GM10266 (cell line): ENCODE measurements around the gene GPC5.

Source experiments
- DNase-seq: peaks from one replicate; pipeline ENCODE4 v3.0.0; 2012; ENCODE audit errors: extremely low spot score
- TF ChIP-seq, protein P1 (sequence below): IDR thresholded peaks from 2 replicates; pipeline ENCODE4 v1.5.1; 2012; ENCODE audit warnings: mild to moderate bottlenecking, low read depth; ENCODE audit not compliant: control insufficient read depth, insufficient read depth; ENCODE audit errors: missing control alignments

Gene GPC5

DNA sequence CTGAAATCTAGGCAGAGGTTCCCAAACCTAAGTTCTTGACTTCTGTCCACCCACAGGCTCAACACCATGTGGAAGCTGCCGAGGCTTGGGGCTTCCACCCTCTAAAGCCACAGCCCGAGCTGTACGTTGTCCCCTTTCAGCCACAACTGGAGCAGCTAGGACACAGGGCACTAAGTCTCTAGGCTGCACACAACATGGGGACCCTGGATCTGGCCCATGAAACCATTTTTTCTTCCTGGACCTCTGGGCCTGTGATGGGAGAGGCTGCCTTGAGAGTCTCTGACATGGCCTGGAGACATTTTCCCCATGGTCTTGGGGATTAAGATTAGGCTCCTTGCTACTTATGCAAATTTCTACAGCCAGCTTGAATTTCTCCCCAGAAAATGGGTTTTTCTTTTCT is 118.4 kb downstream of the GPC5 start:
- TF ChIP-seq, protein P1, sequence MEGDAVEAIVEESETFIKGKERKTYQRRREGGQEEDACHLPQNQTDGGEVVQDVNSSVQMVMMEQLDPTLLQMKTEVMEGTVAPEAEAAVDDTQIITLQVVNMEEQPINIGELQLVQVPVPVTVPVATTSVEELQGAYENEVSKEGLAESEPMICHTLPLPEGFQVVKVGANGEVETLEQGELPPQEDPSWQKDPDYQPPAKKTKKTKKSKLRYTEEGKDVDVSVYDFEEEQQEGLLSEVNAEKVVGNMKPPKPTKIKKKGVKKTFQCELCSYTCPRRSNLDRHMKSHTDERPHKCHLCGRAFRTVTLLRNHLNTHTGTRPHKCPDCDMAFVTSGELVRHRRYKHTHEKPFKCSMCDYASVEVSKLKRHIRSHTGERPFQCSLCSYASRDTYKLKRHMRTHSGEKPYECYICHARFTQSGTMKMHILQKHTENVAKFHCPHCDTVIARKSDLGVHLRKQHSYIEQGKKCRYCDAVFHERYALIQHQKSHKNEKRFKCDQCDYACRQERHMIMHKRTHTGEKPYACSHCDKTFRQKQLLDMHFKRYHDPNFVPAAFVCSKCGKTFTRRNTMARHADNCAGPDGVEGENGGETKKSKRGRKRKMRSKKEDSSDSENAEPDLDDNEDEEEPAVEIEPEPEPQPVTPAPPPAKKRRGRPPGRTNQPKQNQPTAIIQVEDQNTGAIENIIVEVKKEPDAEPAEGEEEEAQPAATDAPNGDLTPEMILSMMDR, result no peak
- DNase-seq, result no peak

DNA sequence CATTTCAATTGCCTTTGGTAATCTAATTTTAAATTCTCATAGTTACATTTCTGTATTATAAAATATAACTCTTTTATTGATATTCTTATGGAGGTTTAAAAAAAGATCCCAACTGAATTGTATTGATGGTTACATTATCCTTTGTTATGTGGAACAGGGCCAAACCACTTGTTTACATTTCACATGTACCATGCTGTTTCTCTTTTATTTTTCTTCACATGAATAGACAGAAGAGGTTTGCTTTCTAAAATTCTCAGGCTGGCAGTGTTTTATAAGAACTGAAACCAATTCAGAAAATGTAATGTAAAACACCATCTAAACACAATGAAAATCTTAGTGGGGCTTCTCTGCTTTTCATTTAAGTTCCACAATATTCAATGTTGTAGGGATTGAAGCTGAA is 122.5 kb downstream of the GPC5 start:
- DNase-seq, result no peak
- TF ChIP-seq, protein P1, result no peak

DNA sequence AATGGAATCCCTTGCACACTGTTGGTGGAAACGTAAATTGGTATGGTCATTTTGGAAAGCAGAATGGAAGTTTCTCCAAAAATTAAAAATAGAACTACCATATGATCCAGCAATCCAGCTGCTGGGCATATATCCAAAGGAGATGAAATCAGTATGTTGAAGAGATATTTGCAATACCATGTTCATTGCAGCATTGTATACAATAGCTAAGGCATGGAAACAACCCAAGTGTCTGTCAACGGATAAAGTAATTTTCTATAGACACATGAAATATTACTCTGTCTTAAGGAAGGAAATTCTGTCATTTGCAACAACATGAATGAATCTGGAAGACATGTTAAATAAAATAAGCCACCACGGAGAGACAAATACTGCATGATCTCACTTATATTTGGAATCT is 124.7 kb downstream of the GPC5 start:
- TF ChIP-seq, protein P1, result no peak
- no peak for DNase-seq

DNA sequence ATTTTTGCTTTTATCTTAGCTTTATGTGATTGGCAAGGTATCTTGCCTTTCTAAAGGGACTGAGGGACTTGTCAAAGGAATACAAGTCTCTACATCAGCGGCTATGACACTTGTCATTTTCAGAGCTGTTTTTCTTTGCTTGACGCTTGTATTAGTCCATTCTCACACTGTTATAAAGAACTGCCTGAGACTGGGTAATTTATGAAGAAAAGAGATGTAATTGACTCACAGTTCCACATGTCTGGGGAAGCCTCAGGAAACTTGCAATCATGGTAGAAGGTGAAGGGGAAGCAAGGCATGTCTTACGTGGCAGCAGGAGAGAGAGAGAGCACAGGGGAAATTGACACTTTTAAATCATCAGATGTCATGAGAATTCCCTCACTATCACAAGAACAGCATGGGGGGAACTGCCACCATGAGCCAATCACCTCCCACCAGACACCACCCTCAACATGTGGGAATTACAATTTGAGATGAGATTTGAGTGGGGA is 128.2 kb downstream of the GPC5 start:
- TF ChIP-seq, protein P1, result no peak
- DNase-seq, result no peak

DNA sequence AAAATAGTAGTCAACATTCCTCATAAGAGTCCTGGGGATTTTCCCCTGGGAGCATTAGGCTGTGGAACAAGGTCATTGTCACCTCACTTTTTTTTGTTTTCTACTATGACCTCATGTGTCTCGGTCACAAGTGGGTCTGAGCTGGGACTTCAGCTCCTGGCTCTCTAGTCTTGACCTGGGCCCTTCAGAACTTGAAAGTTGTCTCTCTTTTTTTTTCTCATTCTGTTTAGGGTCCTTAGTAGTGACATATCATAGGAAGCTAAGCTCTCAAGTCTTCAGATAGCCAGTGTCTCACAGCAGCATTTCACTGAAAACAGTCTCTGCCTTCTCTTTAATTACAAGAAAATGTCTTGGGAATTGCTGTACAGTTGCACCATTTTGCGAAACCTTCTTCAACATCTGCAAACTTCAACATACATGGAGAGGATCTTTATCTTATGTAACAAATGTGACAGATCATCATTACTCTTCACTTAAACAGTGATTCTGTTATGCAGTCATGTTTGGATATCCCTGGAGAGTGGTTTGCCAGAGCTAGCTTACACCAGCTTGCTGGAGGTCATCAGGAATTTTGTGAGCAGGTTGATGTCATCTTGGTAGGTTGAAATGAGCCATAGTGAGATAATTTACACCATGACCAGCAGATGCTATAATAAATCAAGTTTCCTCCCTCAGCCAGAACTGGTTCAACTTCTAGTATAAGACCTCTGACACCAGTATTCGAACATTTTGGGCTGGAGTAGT is 131.5 kb downstream of the GPC5 start:
- TF ChIP-seq, protein P1, result no peak
- no peak for DNase-seq

DNA sequence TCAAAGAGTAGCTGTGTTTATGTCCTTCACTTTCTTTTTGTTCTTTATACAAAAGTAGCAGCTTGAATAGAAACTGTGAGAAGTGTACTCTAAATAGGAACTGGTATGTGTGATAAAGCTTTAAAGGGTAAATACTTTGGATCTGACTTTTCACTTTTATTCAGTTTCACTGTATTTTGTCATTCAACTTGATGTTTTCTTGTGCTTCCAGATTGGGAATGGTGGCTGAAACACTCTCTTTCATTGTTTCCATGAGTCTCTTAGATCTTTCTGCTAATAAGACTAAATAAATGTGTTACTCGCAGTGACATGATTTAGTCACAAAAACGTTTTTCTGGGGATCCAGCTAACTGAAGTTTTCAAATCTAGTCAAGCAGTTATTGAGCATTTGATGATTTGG is 133.2 kb downstream of the GPC5 start:
- TF ChIP-seq, protein P1, result no peak
- no peak for DNase-seq

DNA sequence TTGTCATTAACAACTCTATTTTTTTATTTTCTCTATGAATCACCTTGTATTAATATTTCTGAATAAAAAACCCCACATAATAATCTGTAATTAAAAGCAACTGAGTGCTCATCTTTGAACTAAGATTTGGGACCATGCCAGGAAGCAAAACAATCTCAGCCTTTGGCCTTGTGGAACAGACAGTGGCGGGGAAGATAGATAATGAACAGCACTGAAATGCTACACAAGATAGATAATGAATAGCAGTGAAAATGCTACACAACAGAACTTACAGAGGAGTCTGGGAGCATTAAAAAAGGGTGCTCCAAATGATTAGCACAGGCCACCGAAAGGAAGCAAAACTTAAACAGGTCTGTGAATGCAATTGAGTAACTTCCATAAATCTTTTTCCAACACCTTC is 134.9 kb downstream of the GPC5 start:
- TF ChIP-seq, protein P1, result no peak
- DNase-seq, result no peak
